Measurements from ENCODE around the gene CDKL5. TPM values are rescaled to one million over a fixed set of nuclear protein-coding genes. Genes with fewer than 3 reads are reported as not detected.

Gene CDKL5
- total and polyA plus RNA-seq, 2 donors from 2014 or later, result 2.0 to 18.0 TPM

GRCh38 chrX:18406531-18407266 is 18.7 kb upstream of the CDKL5 start:
- intact Hi-C loops (cut with DNase I), result no loop called here
- DNase-seq, result no peak
- FAIRE-seq, result no peak

GRCh38 chrX:18410038-18410437 is 15.4 kb upstream of the CDKL5 start:
- DNase-seq (peak in 1 of 5 donors; percentile 58), FAIRE-seq (peak; percentile 47)
- H3K9ac ChIP-seq (ENCODE audit: low read length in 3 of 3), result no peak overlapping the region
- H3K4me3 ChIP-seq (ENCODE audit: low read length in 3 of 3), result no peak overlapping the region
- H3K36me3 ChIP-seq (ENCODE audit: control insufficient read depth in 2 of 3, insufficient read depth in 3 of 3, low read length in 3 of 3), result no peaks in the 10 kb centered on the region
- no peak overlapping the region for H3K27ac ChIP-seq (ENCODE audit: low read depth in 2 of 2, low read length in 2 of 2)
- no peaks in the 10 kb centered on the region for H3K27me3 ChIP-seq (ENCODE audit: control insufficient read depth, insufficient read depth, low read length)
- no peaks in the 10 kb centered on the region for H3K9me3 ChIP-seq (ENCODE audit: control insufficient read depth in 2 of 3, insufficient read depth in 1 of 3, low read length in 3 of 3)
- intact Hi-C loops (cut with DNase I), result no loop called here
- H3K4me1 ChIP-seq (ENCODE audit: control insufficient read depth in 2 of 3, insufficient read depth in 2 of 3, low read depth in 1 of 3, low read length in 3 of 3), result no peaks in the 10 kb centered on the region
- TF ChIP-seq CTCF (IDR thresholded peaks at IDR 0.05; ENCODE audit: borderline replicate concordance, extremely low read depth, insufficient read depth), result peak; percentile 31

More at GRCh38 chrX:18406531-18407266, 18.7 kb upstream of the CDKL5 start:
- H3K4me1 ChIP-seq (ENCODE audit: control insufficient read depth in 2 of 3, insufficient read depth in 2 of 3, low read depth in 1 of 3, low read length in 3 of 3), result no peaks in the 10 kb centered on the region
- no peaks in the 10 kb centered on the region for H3K36me3 ChIP-seq (ENCODE audit: control insufficient read depth in 2 of 3, insufficient read depth in 3 of 3, low read length in 3 of 3)
- H3K4me3 ChIP-seq (ENCODE audit: low read length in 3 of 3), result no peak overlapping the region
- TF ChIP-seq CTCF (IDR thresholded peaks at IDR 0.05; ENCODE audit: borderline replicate concordance, extremely low read depth, insufficient read depth), result no peak
- H3K9me3 ChIP-seq (ENCODE audit: control insufficient read depth in 2 of 3, insufficient read depth in 1 of 3, low read length in 3 of 3), result no peaks in the 10 kb centered on the region
- H3K27ac ChIP-seq (ENCODE audit: low read depth in 2 of 2, low read length in 2 of 2), result no peak overlapping the region
- H3K9ac ChIP-seq (ENCODE audit: low read length in 3 of 3), result no peak overlapping the region
- no peaks in the 10 kb centered on the region for H3K27me3 ChIP-seq (ENCODE audit: control insufficient read depth, insufficient read depth, low read length)

GRCh38 chrX:18415386-18415785 is 10.0 kb upstream of the CDKL5 start:
- FAIRE-seq (no peak), DNase-seq (no peak)
- no peaks in the 10 kb centered on the region for H3K9me3 ChIP-seq (ENCODE audit: control insufficient read depth in 2 of 3, insufficient read depth in 1 of 3, low read length in 3 of 3)
- intact Hi-C loops (cut with DNase I), result no loop called here
- H3K4me3 ChIP-seq (ENCODE audit: low read length in 3 of 3), result no peak overlapping the region
- H3K36me3 ChIP-seq (ENCODE audit: control insufficient read depth in 2 of 3, insufficient read depth in 3 of 3, low read length in 3 of 3), result no peaks in the 10 kb centered on the region
- TF ChIP-seq CTCF (IDR thresholded peaks at IDR 0.05; ENCODE audit: borderline replicate concordance, extremely low read depth, insufficient read depth), result no peak
- H3K27ac ChIP-seq (ENCODE audit: low read depth in 2 of 2, low read length in 2 of 2), result no peak overlapping the region
- H3K27me3 ChIP-seq (ENCODE audit: control insufficient read depth, insufficient read depth, low read length), result no peaks in the 10 kb centered on the region
- H3K9ac ChIP-seq (ENCODE audit: low read length in 3 of 3), result no peak overlapping the region
- H3K4me1 ChIP-seq (ENCODE audit: control insufficient read depth in 2 of 3, insufficient read depth in 2 of 3, low read depth in 1 of 3, low read length in 3 of 3), result no peaks in the 10 kb centered on the region

All from kidney (tissue), 14 donors.